Type B pancreatic cell (in vitro differentiated cells): ENCODE data around the gene CRYL1. TPM values are rescaled to one million over a fixed set of nuclear protein-coding genes. Genes with fewer than 3 reads are reported as not detected.

Source experiments
- DNase-seq: peaks from one replicate; pipeline ENCODE4 v3.0.0; 2021; ENCODE audit warnings: mixed read lengths; ENCODE audit not compliant: unreplicated experiment; ENCODE audit errors: extremely low spot score
- H3K27ac Mint-ChIP-seq: 2 replicates; pipeline ENCODE4 v1.8.0; 2021; ENCODE audit warnings: mild to moderate bottlenecking, mixed read lengths
- H3K27me3 Mint-ChIP-seq: 2 replicates; pipeline ENCODE4 v1.8.0; 2021; ENCODE audit warnings: mixed read lengths
- H3K36me3 Mint-ChIP-seq: 2 replicates; pipeline ENCODE4 v1.8.0; 2021; ENCODE audit warnings: mixed read lengths
- H3K4me1 Mint-ChIP-seq: one replicate; pipeline ENCODE4 v1.8.0; 2021; ENCODE audit warnings: mixed read lengths; ENCODE audit not compliant: unreplicated experiment
- H3K4me3 Mint-ChIP-seq: 2 replicates; pipeline ENCODE4 v1.8.0; 2021; ENCODE audit warnings: mild to moderate bottlenecking, mixed read lengths
- H3K9me3 Mint-ChIP-seq: 2 replicates; pipeline ENCODE4 v1.8.0; 2021; ENCODE audit warnings: mixed read lengths
- CTCF ChIP-seq: fragments of 200-600 bp; sonication (generic); conservative IDR thresholded peaks from 2 replicates; pipeline ENCODE4 v1.5.0; 2021; ENCODE audit warnings: antibody characterized with exemption, mild to moderate bottlenecking
- total RNA-seq: library from RNA; stranded (reverse); gene quantifications from 2 replicates; pipeline ENCODE4 v1.2.1, GENCODE V29; 2021; ENCODE audit warnings: low replicate concordance

CRYL1 gene
- total RNA-seq, 1 donor from 2014 or later: 20.2 TPM

DNA sequence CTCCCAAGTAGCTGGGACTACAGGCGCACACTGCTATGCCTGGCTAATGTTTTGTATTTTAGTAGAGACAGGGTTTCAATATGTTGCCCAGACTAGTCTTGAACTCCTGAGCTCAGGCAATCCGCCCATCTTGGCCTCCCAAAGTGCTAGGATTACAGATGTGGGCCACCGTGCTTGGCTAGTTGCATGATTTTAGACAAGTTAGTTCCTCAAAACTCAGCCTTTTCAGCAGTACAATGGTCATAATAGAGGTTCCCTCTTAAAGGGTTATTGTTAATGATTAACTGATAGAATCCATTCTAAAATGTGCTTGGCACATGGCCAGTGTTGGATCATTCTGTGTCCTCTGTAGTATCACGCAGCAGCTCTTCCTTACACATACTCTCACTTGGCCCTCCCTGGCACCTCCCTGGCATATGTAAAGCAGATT, 21.8 kb upstream of the CRYL1 start:
- H3K36me3 Mint-ChIP-seq: no peaks in the 10 kb centered on the region
- no peak overlapping the region for H3K4me3 Mint-ChIP-seq
- no peak overlapping the region for H3K27ac Mint-ChIP-seq
- no peak for TF ChIP-seq CTCF
- peaks cover 19% of the 10 kb centered on the region for H3K4me1 Mint-ChIP-seq
- H3K27me3 Mint-ChIP-seq: no peaks in the 10 kb centered on the region
- DNase-seq: no peak
- no peaks in the 10 kb centered on the region for H3K9me3 Mint-ChIP-seq

DNA sequence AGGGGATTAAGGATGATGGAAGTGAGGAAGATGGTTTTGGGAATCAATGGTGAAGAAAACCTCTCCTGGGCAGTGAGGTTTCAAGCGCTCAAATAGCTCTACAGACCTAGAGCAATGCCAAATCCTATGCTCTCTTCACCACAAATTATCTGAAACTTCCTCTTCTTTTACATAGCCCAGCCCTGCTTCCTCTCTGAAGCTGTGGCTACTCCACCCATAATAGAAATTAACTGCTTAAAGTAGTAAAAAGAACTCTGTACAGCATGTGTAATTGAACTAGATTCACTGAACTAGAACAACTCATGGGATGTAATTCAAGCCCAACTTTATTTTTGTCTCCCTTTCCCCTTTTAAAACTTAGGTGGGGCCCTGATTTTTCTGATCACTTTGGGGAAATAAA, 20.9 kb upstream of the CRYL1 start:
- no peak overlapping the region for H3K27ac Mint-ChIP-seq
- TF ChIP-seq CTCF: no peak
- H3K27me3 Mint-ChIP-seq: no peaks in the 10 kb centered on the region
- peaks cover 16% of the 10 kb centered on the region for H3K4me1 Mint-ChIP-seq
- no peak overlapping the region for H3K4me3 Mint-ChIP-seq
- no peak for DNase-seq
- H3K36me3 Mint-ChIP-seq: no peaks in the 10 kb centered on the region
- H3K9me3 Mint-ChIP-seq: no peaks in the 10 kb centered on the region

DNA sequence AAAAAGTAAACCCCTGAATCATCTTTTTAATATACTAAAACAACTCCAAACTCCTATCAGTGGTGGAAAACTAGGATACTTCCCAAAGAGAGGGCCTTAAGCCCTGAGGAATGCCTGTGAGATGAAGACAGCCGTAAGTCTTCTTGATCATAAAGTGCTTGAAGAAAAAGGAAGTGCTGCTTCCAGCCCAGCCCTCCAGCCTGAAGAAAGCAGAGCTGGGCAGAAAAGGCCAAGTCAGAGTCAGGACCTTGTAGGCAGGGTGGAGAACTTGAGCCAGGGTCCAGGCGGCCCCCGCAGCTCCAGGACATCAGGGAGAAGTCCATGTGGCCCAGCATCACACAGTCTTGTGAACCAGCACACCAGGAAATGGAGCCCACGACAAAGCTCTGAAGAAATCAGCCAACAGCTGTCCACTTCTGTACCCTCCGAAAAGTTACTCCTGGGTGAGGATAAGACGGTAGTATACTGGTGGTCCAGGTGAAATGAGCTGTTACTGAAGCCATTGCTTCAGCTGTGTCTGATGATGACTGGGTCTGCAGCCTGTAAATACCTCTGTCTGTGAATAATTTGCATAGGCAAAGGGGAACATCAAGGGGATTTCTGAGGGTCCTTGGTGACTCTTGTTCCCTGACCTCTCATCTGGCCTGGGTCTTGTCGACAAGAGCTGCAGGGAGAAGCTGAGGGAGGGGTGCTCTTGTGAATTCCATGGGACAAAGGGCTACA, 18.7 kb upstream of the CRYL1 start:
- H3K27me3 Mint-ChIP-seq: no peaks in the 10 kb centered on the region
- H3K36me3 Mint-ChIP-seq: no peaks in the 10 kb centered on the region
- no peak for DNase-seq
- peaks cover 15% of the 10 kb centered on the region for H3K4me1 Mint-ChIP-seq
- TF ChIP-seq CTCF: no peak
- H3K27ac Mint-ChIP-seq: no peak overlapping the region
- H3K9me3 Mint-ChIP-seq: no peaks in the 10 kb centered on the region
- no peak overlapping the region for H3K4me3 Mint-ChIP-seq

- DNase-seq: no peak
- H3K27me3 Mint-ChIP-seq: no peaks in the 10 kb centered on the region
- no peaks in the 10 kb centered on the region for H3K4me1 Mint-ChIP-seq
- H3K9me3 Mint-ChIP-seq: peaks cover 4% of the 10 kb centered on the region
- no peak for TF ChIP-seq CTCF
- no peak overlapping the region for H3K4me3 Mint-ChIP-seq
- no peak overlapping the region for H3K27ac Mint-ChIP-seq
- no peaks in the 10 kb centered on the region for H3K36me3 Mint-ChIP-seq
Measured at GRCh38 chr13:20536992-20537391, 11.3 kb upstream of the CRYL1 start.

- Mint-ChIP-seq H3K36me3 (no peaks in the 10 kb centered on the region), H3K9me3 (peaks cover 4% of the 10 kb centered on the region), H3K27ac (no peak overlapping the region), H3K4me3 (no peak overlapping the region), H3K27me3 (peaks cover 2% of the 10 kb centered on the region), H3K4me1 (no peaks in the 10 kb centered on the region)
- no peak for DNase-seq
- TF ChIP-seq CTCF: no peak
Measured at GRCh38 chr13:20534038-20534608, 8.5 kb upstream of the CRYL1 start.
